GM12874 (cell line): ENCODE measurements around the gene GOLGA8B.

ENCODE experiments used
- TF ChIP-seq, protein P1 (sequence below): IDR thresholded peaks from 2 replicates; pipeline ENCODE4 v1.5.1; 2011; ENCODE audit warnings: low read depth, mild to moderate bottlenecking, control low read depth, low read length, moderate library complexity; ENCODE audit not compliant: insufficient read depth

GOLGA8B gene

DNA sequence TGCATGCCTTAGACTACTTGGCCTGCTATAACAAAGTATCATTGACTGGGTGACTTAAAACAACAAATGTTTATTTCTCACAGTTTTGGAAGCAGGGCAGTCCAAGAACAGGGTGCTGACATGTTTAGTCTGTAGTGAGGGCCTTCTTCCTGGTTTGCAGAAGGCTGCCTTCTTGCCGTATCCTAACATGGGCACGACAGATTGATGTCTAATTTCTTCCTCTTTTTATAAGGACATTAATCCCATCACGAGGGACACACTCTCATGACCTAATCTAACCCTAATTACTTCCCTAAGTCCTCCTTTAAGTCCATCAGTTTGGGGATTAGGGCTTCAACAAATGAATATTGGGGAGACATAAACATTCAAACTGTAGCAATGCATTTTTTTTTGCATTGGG, 10.9 kb upstream of the GOLGA8B start:
- TF ChIP-seq, protein P1, sequence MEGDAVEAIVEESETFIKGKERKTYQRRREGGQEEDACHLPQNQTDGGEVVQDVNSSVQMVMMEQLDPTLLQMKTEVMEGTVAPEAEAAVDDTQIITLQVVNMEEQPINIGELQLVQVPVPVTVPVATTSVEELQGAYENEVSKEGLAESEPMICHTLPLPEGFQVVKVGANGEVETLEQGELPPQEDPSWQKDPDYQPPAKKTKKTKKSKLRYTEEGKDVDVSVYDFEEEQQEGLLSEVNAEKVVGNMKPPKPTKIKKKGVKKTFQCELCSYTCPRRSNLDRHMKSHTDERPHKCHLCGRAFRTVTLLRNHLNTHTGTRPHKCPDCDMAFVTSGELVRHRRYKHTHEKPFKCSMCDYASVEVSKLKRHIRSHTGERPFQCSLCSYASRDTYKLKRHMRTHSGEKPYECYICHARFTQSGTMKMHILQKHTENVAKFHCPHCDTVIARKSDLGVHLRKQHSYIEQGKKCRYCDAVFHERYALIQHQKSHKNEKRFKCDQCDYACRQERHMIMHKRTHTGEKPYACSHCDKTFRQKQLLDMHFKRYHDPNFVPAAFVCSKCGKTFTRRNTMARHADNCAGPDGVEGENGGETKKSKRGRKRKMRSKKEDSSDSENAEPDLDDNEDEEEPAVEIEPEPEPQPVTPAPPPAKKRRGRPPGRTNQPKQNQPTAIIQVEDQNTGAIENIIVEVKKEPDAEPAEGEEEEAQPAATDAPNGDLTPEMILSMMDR = no peak

DNA sequence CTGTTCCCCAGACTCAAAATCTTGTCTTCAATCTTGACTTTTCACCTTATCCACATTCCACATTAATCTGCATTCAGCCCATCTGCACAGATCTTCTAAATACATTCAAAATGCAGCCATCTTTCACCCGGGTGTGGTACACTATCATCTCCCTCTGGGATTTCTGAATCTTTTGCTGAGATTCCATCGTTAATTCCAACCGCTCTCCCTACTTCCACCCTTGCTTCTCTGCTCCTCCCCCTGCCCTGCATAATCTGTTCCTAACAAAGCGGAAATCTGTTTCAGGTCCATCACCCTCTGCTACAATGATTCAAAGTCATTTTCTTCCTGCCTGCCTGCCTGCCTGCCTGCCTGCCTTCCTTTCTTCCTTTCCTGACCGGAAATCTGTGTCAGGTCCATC, 7.9 kb upstream of the GOLGA8B start:
- TF ChIP-seq, protein P1 = no peak

GRCh38 chr15:34588046-34588674, 4.7 kb upstream of the GOLGA8B start:
- TF ChIP-seq, protein P1 = peak; percentile 69

DNA sequence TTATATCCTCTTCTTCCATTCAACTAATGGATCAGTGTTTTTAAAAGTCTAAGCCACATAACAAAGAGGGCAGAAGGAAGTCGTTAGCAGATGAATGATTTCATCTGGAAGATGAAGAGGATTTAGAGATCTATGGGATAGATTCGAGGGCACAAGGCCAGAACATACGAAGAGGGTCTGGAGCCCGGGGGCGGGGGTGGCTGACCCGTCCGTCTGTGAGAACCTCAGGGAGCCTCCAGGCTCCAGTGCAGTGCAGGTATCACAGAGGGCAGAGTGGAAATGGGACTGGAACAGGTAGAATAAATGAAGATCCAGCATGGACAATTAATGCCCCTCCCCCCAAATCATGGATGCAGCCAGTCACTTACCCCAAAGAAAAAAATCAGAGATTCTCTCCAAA, 1.5 kb upstream of the GOLGA8B start:
- TF ChIP-seq, protein P1 = no peak

DNA sequence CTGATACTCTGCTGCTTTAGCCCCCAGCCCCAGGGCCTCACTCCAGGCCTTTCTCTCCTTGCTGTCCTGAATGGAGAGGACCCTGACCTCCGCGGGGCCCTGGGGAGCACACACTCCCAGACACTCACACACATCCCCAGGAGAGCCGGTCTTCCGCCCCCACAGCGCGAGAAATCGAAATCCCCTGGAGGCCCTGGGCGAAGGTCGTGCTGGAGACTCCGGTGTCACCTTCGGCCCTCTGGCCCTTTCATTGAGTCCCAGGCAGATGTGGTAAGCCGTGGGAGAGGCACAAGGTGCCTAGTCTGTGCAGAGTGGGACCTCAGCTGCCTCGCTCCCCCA, 848 bp upstream of the GOLGA8B start:
- TF ChIP-seq, protein P1 = no peak

DNA sequence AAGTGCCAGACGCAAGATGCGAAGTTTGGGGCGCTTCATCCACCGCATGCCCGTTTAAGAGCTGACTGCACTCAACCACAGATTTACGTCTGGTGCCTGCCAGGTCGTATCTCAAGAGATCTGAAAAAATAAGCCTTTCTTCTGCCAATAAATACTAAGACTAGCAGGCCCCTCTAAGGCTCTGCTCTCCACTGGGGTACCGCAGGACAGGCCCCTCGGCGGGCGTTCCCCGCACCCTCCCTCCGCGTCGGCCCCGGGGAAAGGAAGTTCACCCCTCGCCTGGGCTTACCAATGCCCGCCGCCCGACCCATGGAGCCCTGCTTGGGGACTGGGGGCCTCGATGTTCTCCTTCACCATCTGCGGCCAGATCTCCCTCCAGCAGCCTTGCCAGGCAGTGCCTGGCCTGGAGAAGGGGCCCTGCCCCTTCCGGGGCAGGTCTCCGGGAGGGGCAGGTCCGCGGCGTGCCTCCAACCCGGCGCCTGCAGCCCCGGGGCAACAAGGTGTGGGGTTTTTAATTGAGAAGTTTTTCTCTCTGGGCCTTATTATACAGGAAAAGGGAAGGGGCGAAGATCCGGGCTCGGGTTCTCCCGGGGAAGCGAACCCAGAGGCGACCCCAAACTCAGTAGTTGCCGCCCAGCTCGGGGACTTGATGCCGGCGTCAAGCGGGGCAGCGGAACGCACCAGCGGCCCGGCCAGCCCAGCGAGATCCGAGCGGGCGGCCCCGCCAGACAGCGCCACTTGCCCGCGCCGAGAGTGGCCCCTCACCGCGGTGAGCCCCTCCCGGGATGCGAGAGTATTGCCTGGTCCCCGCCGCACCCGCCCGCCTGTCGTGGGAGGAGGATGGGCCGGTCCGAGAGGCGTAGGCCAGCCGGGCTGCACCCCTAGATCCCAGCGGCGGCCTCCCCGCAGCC, 735 bp downstream of the GOLGA8B start:
- TF ChIP-seq, protein P1 = no peak

GRCh38 chr15:34581043-34581365, 2.4 kb downstream of the GOLGA8B start:
- TF ChIP-seq, protein P1 = no peak
